ENCODE data around the gene ZNF546. TPM values are rescaled to one million over a fixed set of nuclear protein-coding genes. Genes with fewer than 3 reads are reported as not detected.

ZNF546 gene
- polyA plus RNA-seq, 1 experiment: 2.4 TPM

- peak; percentile 76 for TF ChIP-seq CTCF (IDR thresholded peaks at IDR 0.05; ENCODE audit: low read depth, low read length)
- H3K27ac ChIP-seq (ENCODE audit: low read depth, low read length): peak within 1 kb of the TSS; percentile 91
- H3K9me3 ChIP-seq (ENCODE audit: control insufficient read depth, insufficient read depth, low read length): no peaks in the 10 kb centered on the region; the same call in 1 of the 2 replicates
- peak within 1 kb of the TSS; percentile 98 for H3K4me3 ChIP-seq (ENCODE audit: low read depth, low read length)
- ChIA-PET POLR2A (interaction anchor here (0.8 to 2.2 kb wide), 7 partner anchors 19 to 535 kb away, joined by 3 to 8 read pairs (median 3); partner anchors contain the start of genes DYRK1B, RPS16 and ZNF546), CTCF (interaction anchor here (0.5 to 4.6 kb wide), 35 partner anchors 8 to 468 kb away, joined by 3 to 83 read pairs (median 4); partner anchors contain the start of genes DYRK1B, FBL and ZNF546)
- no peaks in the 10 kb centered on the region for H3K27me3 ChIP-seq (ENCODE audit: control insufficient read depth, insufficient read depth, low read length)
- peak; percentile 97 for DNase-seq (ENCODE audit: low read depth, low spot score)
These were observed 26.0 kb upstream of the ZNF546 start, which contains the start of gene PSMC4 for GRCh38 chr19:39970675-39971379. Gene PSMC4, plus strand, starts transcription at chr19:39971165. Its CDS starts 38 bp downstream, at chr19:39971203.

GRCh38 chr19:39971380-39972035, 25.4 kb upstream of the ZNF546 start:
- Histone ChIP-seq H3K27me3 (ENCODE audit: control insufficient read depth, insufficient read depth, low read length) (no peaks in the 10 kb centered on the region), H3K9me3 (ENCODE audit: control insufficient read depth, insufficient read depth, low read length) (no peaks in the 10 kb centered on the region; the same call in 1 of the 2 replicates), H3K27ac (ENCODE audit: low read depth, low read length) (peak overlapping the region; percentile 70), H3K4me3 (ENCODE audit: low read depth, low read length) (peak overlapping the region; percentile 98)
- POLR2A ChIA-PET: interaction anchor here (1.2 kb wide), 2 partner anchors 35 to 156 kb away, joined by 3 to 5 read pairs; no protein-coding TSS in a partner anchor
- CTCF ChIA-PET: interaction anchor here (0.7 to 4.6 kb wide), 24 partner anchors 7 to 419 kb away, joined by 3 to 83 read pairs (median 5); partner anchors contain the start of genes DYRK1B, FBL and ZNF546
- no peak for DNase-seq (ENCODE audit: low read depth, low spot score)
- TF ChIP-seq CTCF (IDR thresholded peaks at IDR 0.05; ENCODE audit: low read depth, low read length): no peak

GRCh38 chr19:39974377-39975155, 22.3 kb upstream of the ZNF546 start:
- Histone ChIP-seq H3K27ac (ENCODE audit: low read depth, low read length) (no peak overlapping the region), H3K9me3 (ENCODE audit: control insufficient read depth, insufficient read depth, low read length) (no peaks in the 10 kb centered on the region; the same call in none of the 2 replicates), H3K27me3 (ENCODE audit: control insufficient read depth, insufficient read depth, low read length) (no peaks in the 10 kb centered on the region), H3K4me3 (ENCODE audit: low read depth, low read length) (no peak overlapping the region)
- POLR2A ChIA-PET: no interaction called here
- DNase-seq (ENCODE audit: low read depth, low spot score): no peak
- CTCF ChIA-PET: no interaction called here
- TF ChIP-seq CTCF (IDR thresholded peaks at IDR 0.05; ENCODE audit: low read depth, low read length): no peak

DNA sequence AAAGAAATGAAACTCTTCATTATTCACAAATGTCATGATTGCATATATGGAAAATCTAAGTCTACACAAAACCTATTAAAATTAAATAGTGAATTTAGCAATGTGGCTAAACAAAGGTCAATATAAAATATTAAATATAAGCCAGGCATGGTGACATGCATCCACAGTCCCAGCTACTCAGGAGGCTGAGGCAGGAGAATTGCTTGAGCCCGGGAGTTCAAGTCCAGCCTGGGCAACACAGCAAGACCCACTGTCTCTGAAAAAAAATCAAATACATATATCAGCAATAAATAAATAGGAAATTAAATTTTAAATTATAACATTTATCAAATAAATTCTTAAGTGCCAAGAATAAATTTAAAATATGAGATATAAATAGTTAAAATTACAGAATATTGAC, 14.0 kb upstream of the ZNF546 start:
- no peaks in the 10 kb centered on the region for H3K27me3 ChIP-seq (ENCODE audit: control insufficient read depth, insufficient read depth, low read length)
- ChIA-PET POLR2A (no interaction called here), CTCF (interaction anchor here (1.0 kb wide), 1 partner anchor 13 kb away, joined by 3 read pairs; no protein-coding TSS in a partner anchor)
- no peak for DNase-seq (ENCODE audit: low read depth, low spot score)
- H3K9me3 ChIP-seq (ENCODE audit: control insufficient read depth, insufficient read depth, low read length): peaks cover 7% of the 10 kb centered on the region; the same call in 1 of the 2 replicates
- TF ChIP-seq CTCF (IDR thresholded peaks at IDR 0.05; ENCODE audit: low read depth, low read length): no peak
- no peak overlapping the region for H3K27ac ChIP-seq (ENCODE audit: low read depth, low read length)
- no peak overlapping the region for H3K4me3 ChIP-seq (ENCODE audit: low read depth, low read length)

All from AG04450 (cell line).